ENCODE results near the gene HOMER3.
A peak's percentile ranks its signal among the peaks of the same experiment; 100 is the strongest.

HOMER3 gene

GRCh38 chr19:18900700-18901481 is 40.1 kb downstream of the HOMER3 start:
- DNase-seq = no peak

GRCh38 chr19:18899624-18900560 is 41.1 kb downstream of the HOMER3 start:
- DNase-seq = no peak

GRCh38 chr19:18898607-18899408 is 42.2 kb downstream of the HOMER3 start:
- no peak for DNase-seq

- no peak for DNase-seq
Measured at GRCh38 chr19:18898081-18898606, 42.9 kb downstream of the HOMER3 start.

- DNase-seq = no peak
Measured at GRCh38 chr19:18897094-18898029, 43.7 kb downstream of the HOMER3 start.

- DNase-seq = no peak
Measured at GRCh38 chr19:18896421-18896841, 44.6 kb downstream of the HOMER3 start.

- no peak for DNase-seq
Measured at GRCh38 chr19:18895824-18896341, 45.1 kb downstream of the HOMER3 start, which contains the start of gene CERS1. CERS1 (minus strand) TSS chr19:18896158; CDS start chr19:18896072, 86 bp downstream.

- DNase-seq = no peak
Measured at GRCh38 chr19:18895038-18895823, 45.8 kb downstream of the HOMER3 start.

GRCh38 chr19:18894254-18895037 is 46.6 kb downstream of the HOMER3 start:
- no peak for DNase-seq

GRCh38 chr19:18893587-18894253 is 47.3 kb downstream of the HOMER3 start:
- no peak for DNase-seq

GRCh38 chr19:18889949-18890745 is 50.9 kb downstream of the HOMER3 start:
- no peak for DNase-seq

- no peak for DNase-seq
Measured at GRCh38 chr19:18886972-18887371, 54.0 kb downstream of the HOMER3 start.

- no peak for DNase-seq
Measured at GRCh38 chr19:18883526-18884304, 57.3 kb downstream of the HOMER3 start.

- no peak for DNase-seq
Measured at GRCh38 chr19:18881491-18881890, 59.5 kb downstream of the HOMER3 start.

- peak; percentile 21 for DNase-seq
Measured at GRCh38 chr19:18879579-18880373, 61.2 kb downstream of the HOMER3 start.

Measured in activated naive CD4-positive, alpha-beta T cell treated with Interleukin-2 at 50 U/mL for 16 hours (primary cell).